ENCODE results near the gene SOBP. TPM values are rescaled to one million over a fixed set of nuclear protein-coding genes. Genes with fewer than 3 reads are reported as not detected.

SOBP gene
- total RNA-seq, 2 experiments from 2014 or later: 0.05 to 0.17 TPM

GRCh38 chr6:107653183-107653580 is 163.3 kb downstream of the SOBP start:
- no peak overlapping the region for H3K4me3 Mint-ChIP-seq
- TF ChIP-seq CTCF (IDR thresholded peaks at IDR 0.05): no peak
- H3K9me3 Mint-ChIP-seq: no peaks in the 10 kb centered on the region
- Histone ChIP-seq H3K9me3 (ENCODE audit: control insufficient read depth in 1 of 2, insufficient read depth in 1 of 2, low read length in 2 of 2) (no peaks in the 10 kb centered on the region), H3K4me3 (ENCODE audit: low read length) (no peak overlapping the region), H3K27me3 (ENCODE audit: control insufficient read depth in 1 of 2, insufficient read depth in 2 of 2, low read length in 2 of 2) (no peaks in the 10 kb centered on the region), H3K36me3 (ENCODE audit: insufficient read depth, low read length) (no peaks in the 10 kb centered on the region), H3K27ac (ENCODE audit: low read depth in 1 of 2, low read length in 2 of 2) (no peak overlapping the region), H3K4me1 (ENCODE audit: insufficient read depth, low read length) (peaks cover 14% of the 10 kb centered on the region)
- DNase-seq (no peak), ATAC-seq (ENCODE audit: poor library complexity) (no peak)
- peaks cover 28% of the 10 kb centered on the region for H3K4me1 Mint-ChIP-seq (ENCODE audit: low read depth)
- intact Hi-C loops (cut with DNase I, micrococcal nuclease): no loop called here
- H3K36me3 Mint-ChIP-seq (ENCODE audit: low read depth): no peaks in the 10 kb centered on the region
- POLR2A ChIA-PET: no interaction called here
- CTCF ChIA-PET: no interaction called here
- no peak overlapping the region for H3K27ac Mint-ChIP-seq
- peaks cover 6% of the 10 kb centered on the region for H3K27me3 Mint-ChIP-seq

- CTCF ChIA-PET: no interaction called here
- POLR2A ChIA-PET: no interaction called here
- no peak for DNase-seq
Observed at GRCh38 chr6:107653861-107654394, 164.0 kb downstream of the SOBP start.

GRCh38 chr6:107654764-107655163 is 164.8 kb downstream of the SOBP start:
- DNase-seq (no peak), ATAC-seq (ENCODE audit: poor library complexity) (no peak)
- Histone ChIP-seq H3K27me3 (ENCODE audit: control insufficient read depth in 1 of 2, insufficient read depth in 2 of 2, low read length in 2 of 2) (no peaks in the 10 kb centered on the region), H3K9me3 (ENCODE audit: control insufficient read depth in 1 of 2, insufficient read depth in 1 of 2, low read length in 2 of 2) (no peaks in the 10 kb centered on the region), H3K4me1 (ENCODE audit: insufficient read depth, low read length) (peaks cover 19% of the 10 kb centered on the region), H3K27ac (ENCODE audit: low read depth in 1 of 2, low read length in 2 of 2) (no peak overlapping the region), H3K36me3 (ENCODE audit: insufficient read depth, low read length) (no peaks in the 10 kb centered on the region), H3K4me3 (ENCODE audit: low read length) (no peak overlapping the region)
- CTCF ChIA-PET: interaction anchor here (1.1 kb wide), 1 partner anchor 11 kb away, joined by 3 read pairs; no protein-coding TSS in a partner anchor
- H3K27me3 Mint-ChIP-seq: peaks cover 6% of the 10 kb centered on the region
- no peak overlapping the region for H3K4me3 Mint-ChIP-seq
- H3K36me3 Mint-ChIP-seq (ENCODE audit: low read depth): no peaks in the 10 kb centered on the region
- POLR2A ChIA-PET: no interaction called here
- intact Hi-C loops (cut with DNase I, micrococcal nuclease): no loop called here
- peaks cover 38% of the 10 kb centered on the region for H3K4me1 Mint-ChIP-seq (ENCODE audit: low read depth)
- no peak for TF ChIP-seq CTCF (IDR thresholded peaks at IDR 0.05)
- H3K27ac Mint-ChIP-seq: no peak overlapping the region
- H3K9me3 Mint-ChIP-seq: no peaks in the 10 kb centered on the region

More at GRCh38 chr6:107653861-107654394, 164.0 kb downstream of the SOBP start:
- no peaks in the 10 kb centered on the region for H3K9me3 Mint-ChIP-seq
- H3K4me3 ChIP-seq (ENCODE audit: low read length): no peak overlapping the region
- H3K27ac ChIP-seq (ENCODE audit: low read depth in 1 of 2, low read length in 2 of 2): no peak overlapping the region
- ATAC-seq (ENCODE audit: poor library complexity): no peak
- peaks cover 6% of the 10 kb centered on the region for H3K27me3 Mint-ChIP-seq
- H3K27ac Mint-ChIP-seq: no peak overlapping the region
- H3K4me3 Mint-ChIP-seq: no peak overlapping the region
- TF ChIP-seq CTCF (IDR thresholded peaks at IDR 0.05): no peak
- H3K4me1 ChIP-seq (ENCODE audit: insufficient read depth, low read length): peaks cover 19% of the 10 kb centered on the region
- H3K27me3 ChIP-seq (ENCODE audit: control insufficient read depth in 1 of 2, insufficient read depth in 2 of 2, low read length in 2 of 2): no peaks in the 10 kb centered on the region
- no peaks in the 10 kb centered on the region for H3K9me3 ChIP-seq (ENCODE audit: control insufficient read depth in 1 of 2, insufficient read depth in 1 of 2, low read length in 2 of 2)
- H3K36me3 ChIP-seq (ENCODE audit: insufficient read depth, low read length): no peaks in the 10 kb centered on the region
- no peaks in the 10 kb centered on the region for H3K36me3 Mint-ChIP-seq (ENCODE audit: low read depth)
- H3K4me1 Mint-ChIP-seq (ENCODE audit: low read depth): peaks cover 35% of the 10 kb centered on the region
- intact Hi-C loops (cut with DNase I, micrococcal nuclease): no loop called here
